ENCODE measurements around the gene FLT3. TPM values are rescaled to one million over a fixed set of nuclear protein-coding genes. Genes with fewer than 3 reads are reported as not detected.

Gene FLT3
- total RNA-seq, 2 experiments from 2014 or later: 0.39 to 0.55 TPM

DNA sequence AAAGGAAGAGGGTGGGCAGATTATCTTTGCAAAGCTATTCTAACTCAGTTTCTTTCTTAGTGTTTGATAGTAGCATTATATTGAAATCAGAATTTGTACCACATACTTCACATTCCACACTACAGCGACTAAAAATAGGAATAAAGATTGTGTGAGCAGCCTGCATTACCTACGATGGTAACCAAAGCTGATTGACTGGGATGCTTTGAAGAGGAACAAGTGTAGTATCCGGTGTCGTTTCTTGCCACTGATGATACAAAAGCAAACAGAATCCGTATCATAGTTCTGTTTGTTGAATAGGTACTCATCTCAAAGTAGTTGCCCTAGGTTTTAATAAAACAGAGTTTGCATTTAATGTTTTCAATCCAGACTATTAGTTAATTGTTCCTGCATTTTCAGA is 51.2 kb downstream of the FLT3 start:
- H3K4me3 Mint-ChIP-seq: no peak overlapping the region
- ATAC-seq (ENCODE audit: poor library complexity): no peak
- no peaks in the 10 kb centered on the region for H3K4me1 ChIP-seq (ENCODE audit: insufficient read depth, low read length)
- peaks cover 14% of the 10 kb centered on the region for H3K4me1 Mint-ChIP-seq (ENCODE audit: low read depth)
- H3K4me3 ChIP-seq (ENCODE audit: low read length): no peak overlapping the region
- H3K36me3 Mint-ChIP-seq (ENCODE audit: low read depth): no peaks in the 10 kb centered on the region
- ChIA-PET CTCF (no interaction called here), POLR2A (no interaction called here)
- DNase-seq: no peak
- intact Hi-C loops (cut with DNase I, micrococcal nuclease): no loop called here
- no peaks in the 10 kb centered on the region for H3K9me3 ChIP-seq (ENCODE audit: control insufficient read depth in 1 of 2, insufficient read depth in 1 of 2, low read length in 2 of 2)
- H3K36me3 ChIP-seq (ENCODE audit: insufficient read depth, low read length): no peaks in the 10 kb centered on the region
- no peaks in the 10 kb centered on the region for H3K27me3 ChIP-seq (ENCODE audit: control insufficient read depth in 1 of 2, insufficient read depth in 2 of 2, low read length in 2 of 2)
- H3K27ac Mint-ChIP-seq: no peak overlapping the region
- H3K27me3 Mint-ChIP-seq: peaks cover 5% of the 10 kb centered on the region
- TF ChIP-seq, protein P1, sequence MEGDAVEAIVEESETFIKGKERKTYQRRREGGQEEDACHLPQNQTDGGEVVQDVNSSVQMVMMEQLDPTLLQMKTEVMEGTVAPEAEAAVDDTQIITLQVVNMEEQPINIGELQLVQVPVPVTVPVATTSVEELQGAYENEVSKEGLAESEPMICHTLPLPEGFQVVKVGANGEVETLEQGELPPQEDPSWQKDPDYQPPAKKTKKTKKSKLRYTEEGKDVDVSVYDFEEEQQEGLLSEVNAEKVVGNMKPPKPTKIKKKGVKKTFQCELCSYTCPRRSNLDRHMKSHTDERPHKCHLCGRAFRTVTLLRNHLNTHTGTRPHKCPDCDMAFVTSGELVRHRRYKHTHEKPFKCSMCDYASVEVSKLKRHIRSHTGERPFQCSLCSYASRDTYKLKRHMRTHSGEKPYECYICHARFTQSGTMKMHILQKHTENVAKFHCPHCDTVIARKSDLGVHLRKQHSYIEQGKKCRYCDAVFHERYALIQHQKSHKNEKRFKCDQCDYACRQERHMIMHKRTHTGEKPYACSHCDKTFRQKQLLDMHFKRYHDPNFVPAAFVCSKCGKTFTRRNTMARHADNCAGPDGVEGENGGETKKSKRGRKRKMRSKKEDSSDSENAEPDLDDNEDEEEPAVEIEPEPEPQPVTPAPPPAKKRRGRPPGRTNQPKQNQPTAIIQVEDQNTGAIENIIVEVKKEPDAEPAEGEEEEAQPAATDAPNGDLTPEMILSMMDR (IDR thresholded peaks at IDR 0.05): no peak
- no peak overlapping the region for H3K27ac ChIP-seq (ENCODE audit: low read depth in 1 of 2, low read length in 2 of 2)
- H3K9me3 Mint-ChIP-seq: no peaks in the 10 kb centered on the region

DNA sequence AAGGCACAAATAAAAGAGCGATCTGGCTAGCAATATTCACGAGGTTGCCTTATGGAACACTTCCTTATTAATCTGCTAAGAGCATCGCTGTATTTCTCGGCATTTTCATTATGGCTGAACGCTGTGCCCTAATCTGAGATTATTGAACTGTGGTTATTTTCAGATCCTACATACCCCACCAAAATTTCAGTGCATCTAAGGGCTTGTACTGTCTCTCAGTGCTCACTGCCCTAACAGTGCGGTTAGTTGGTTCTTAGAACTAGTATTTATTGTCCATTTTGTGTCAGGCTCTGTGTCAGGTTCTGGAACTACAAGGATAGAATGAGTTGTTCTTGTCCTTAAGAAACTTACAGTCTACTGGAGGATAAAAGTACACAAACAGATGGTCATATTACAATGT is 51.6 kb downstream of the FLT3 start:
- no peak overlapping the region for H3K4me3 Mint-ChIP-seq
- Histone ChIP-seq H3K27me3 (ENCODE audit: control insufficient read depth in 1 of 2, insufficient read depth in 2 of 2, low read length in 2 of 2) (no peaks in the 10 kb centered on the region), H3K9me3 (ENCODE audit: control insufficient read depth in 1 of 2, insufficient read depth in 1 of 2, low read length in 2 of 2) (no peaks in the 10 kb centered on the region), H3K27ac (ENCODE audit: low read depth in 1 of 2, low read length in 2 of 2) (no peak overlapping the region), H3K4me3 (ENCODE audit: low read length) (no peak overlapping the region), H3K36me3 (ENCODE audit: insufficient read depth, low read length) (no peaks in the 10 kb centered on the region), H3K4me1 (ENCODE audit: insufficient read depth, low read length) (no peaks in the 10 kb centered on the region)
- TF ChIP-seq, protein P1 (IDR thresholded peaks at IDR 0.05): no peak
- intact Hi-C loops (cut with DNase I, micrococcal nuclease): no loop called here
- no peak overlapping the region for H3K27ac Mint-ChIP-seq
- no peak for DNase-seq
- no peak for ATAC-seq (ENCODE audit: poor library complexity)
- H3K9me3 Mint-ChIP-seq: no peaks in the 10 kb centered on the region
- ChIA-PET POLR2A (no interaction called here), CTCF (no interaction called here)
- H3K27me3 Mint-ChIP-seq: peaks cover 5% of the 10 kb centered on the region
- H3K4me1 Mint-ChIP-seq (ENCODE audit: low read depth): peaks cover 14% of the 10 kb centered on the region
- H3K36me3 Mint-ChIP-seq (ENCODE audit: low read depth): no peaks in the 10 kb centered on the region

DNA sequence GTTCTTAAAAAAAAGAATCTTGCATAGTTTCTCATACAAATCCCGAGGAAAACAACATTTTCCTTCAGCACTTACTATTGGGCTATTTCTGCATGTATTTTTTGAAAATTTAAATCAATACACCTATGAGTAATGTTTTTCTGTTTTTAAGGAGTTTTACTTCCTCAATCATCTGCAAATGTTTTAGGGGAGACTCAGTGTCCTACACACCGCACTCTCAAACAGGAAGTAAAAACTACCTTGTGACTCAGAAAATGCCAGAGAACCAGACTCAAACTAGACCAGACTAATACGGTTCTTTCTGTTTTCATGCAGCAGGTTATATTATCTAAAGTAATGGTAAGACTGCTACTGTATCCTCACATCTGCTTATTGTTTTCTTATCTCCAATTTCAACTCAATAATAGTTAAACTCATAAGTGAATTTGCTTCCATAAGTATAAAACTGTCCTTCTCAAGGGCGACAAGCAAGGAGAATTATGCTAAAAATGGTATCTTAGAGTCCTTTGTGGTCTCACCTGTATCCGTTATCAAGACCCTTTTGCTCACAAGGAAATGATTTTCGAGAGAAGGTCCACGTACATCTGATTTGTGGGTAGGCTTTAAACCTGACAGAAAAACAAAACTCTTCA is 52.5 kb downstream of the FLT3 start:
- intact Hi-C loops (cut with DNase I, micrococcal nuclease): no loop called here
- H3K27me3 Mint-ChIP-seq: peaks cover 5% of the 10 kb centered on the region
- ChIA-PET CTCF (no interaction called here), POLR2A (no interaction called here)
- H3K4me3 Mint-ChIP-seq: no peak overlapping the region
- Histone ChIP-seq H3K4me3 (ENCODE audit: low read length) (no peak overlapping the region), H3K27me3 (ENCODE audit: control insufficient read depth in 1 of 2, insufficient read depth in 2 of 2, low read length in 2 of 2) (no peaks in the 10 kb centered on the region), H3K27ac (ENCODE audit: low read depth in 1 of 2, low read length in 2 of 2) (no peak overlapping the region), H3K4me1 (ENCODE audit: insufficient read depth, low read length) (no peaks in the 10 kb centered on the region), H3K36me3 (ENCODE audit: insufficient read depth, low read length) (no peaks in the 10 kb centered on the region), H3K9me3 (ENCODE audit: control insufficient read depth in 1 of 2, insufficient read depth in 1 of 2, low read length in 2 of 2) (no peaks in the 10 kb centered on the region)
- H3K36me3 Mint-ChIP-seq (ENCODE audit: low read depth): no peaks in the 10 kb centered on the region
- TF ChIP-seq, protein P1 (IDR thresholded peaks at IDR 0.05): no peak
- H3K9me3 Mint-ChIP-seq: no peaks in the 10 kb centered on the region
- H3K27ac Mint-ChIP-seq: no peak overlapping the region
- ATAC-seq (ENCODE audit: poor library complexity) (peak; percentile 43), DNase-seq (peak in 3 of 14 experiments; percentile 6 to 49 (median 34))
- H3K4me1 Mint-ChIP-seq (ENCODE audit: low read depth): peaks cover 14% of the 10 kb centered on the region

Measured in CD4-positive, alpha-beta T cell (primary cell).